ENCODE measurements around the gene FOXF2. TPM values are rescaled to one million over a fixed set of nuclear protein-coding genes. Genes with fewer than 3 reads are reported as not detected.
"Not testable (repeated sequence)": the region's sequence is repeated elsewhere in the genome, so short reads cannot be mapped to it uniquely, and the experiment has no call there.

The FOXF2 gene
- total RNA-seq, result not detected

DNA sequence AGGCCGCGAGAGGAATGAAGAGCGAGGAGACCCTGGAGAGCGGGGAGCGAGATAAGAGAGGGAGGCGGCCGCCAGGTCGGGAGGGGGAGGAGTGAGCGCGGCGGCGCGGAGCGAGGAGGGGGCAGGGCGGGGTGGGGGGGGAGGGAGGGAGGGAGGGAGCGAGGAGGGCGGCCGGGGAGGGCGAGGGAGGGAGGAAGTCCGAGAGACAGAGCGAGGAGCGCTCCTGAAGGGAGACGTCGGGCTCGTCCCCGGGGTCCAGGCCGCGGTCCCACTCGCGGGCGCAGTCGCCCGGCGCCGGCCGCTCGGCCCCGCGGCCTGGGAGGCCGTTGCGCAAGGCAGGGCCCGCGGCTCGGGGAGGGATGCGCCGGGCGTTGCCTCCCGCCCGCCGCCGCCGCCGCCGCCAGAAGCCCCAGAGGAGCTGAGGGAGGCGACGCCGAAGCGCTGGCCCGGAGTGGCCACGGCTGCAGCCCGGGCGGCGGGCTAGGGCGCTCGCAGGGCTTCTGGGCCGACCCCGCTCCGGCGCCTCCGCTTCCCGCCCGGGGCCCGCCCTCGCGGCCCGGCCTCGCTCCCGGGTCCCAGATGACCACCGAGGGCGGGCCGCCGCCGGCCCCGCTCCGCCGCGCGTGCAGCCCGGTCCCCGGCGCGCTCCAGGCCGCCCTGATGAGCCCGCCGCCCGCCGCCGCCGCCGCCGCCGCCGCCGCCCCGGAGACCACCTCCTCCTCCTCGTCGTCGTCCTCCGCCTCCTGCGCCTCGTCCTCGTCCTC is at the start of gene FOXF2:
TSS of gene FOXF2 (plus strand) at position 208 of the 764 bp plus-strand sequence. CDS start at position 580, 372 bp downstream.
- Mint-ChIP-seq H3K9me3 (no peaks in the 10 kb centered on the region), H3K27ac (peak within 1 kb of the TSS; percentile 28), H3K36me3 (no peaks in the 10 kb centered on the region), H3K27me3 (peaks cover 79% of the 10 kb centered on the region), H3K4me3 (peak within 1 kb of the TSS; percentile 69), H3K4me1 (peaks cover 14% of the 10 kb centered on the region)
- POLR2A ChIA-PET, result no interaction called here
- no peak for DNase-seq
- ATAC-seq (ENCODE audit: low read depth), result no peak

DNA sequence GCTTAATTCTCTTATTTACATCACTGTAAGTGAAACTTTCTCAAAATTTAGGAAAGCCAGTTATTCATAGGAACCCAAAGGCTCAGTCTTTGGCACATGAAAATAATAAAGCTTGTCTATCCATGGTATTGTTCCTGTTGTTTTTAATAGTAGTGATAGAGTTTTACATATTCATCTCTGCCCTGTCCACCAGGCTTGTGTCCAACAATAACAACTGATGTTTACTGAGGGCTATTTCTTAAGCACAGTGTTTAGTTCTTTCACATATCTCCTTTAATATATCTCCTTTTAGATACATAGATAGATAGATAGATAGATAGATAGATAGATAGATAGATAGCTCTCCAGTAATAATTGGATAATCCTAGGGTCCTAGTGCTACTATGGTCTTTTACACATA is 43.3 kb upstream of the FOXF2 start:
- Mint-ChIP-seq H3K4me3 (no peak overlapping the region), H3K36me3 (no peaks in the 10 kb centered on the region), H3K27me3 (peaks cover 13% of the 10 kb centered on the region), H3K9me3 (peaks cover under 1% of the 10 kb centered on the region), H3K4me1 (no peaks in the 10 kb centered on the region), H3K27ac (no peak overlapping the region)
- POLR2A ChIA-PET, result no interaction called here
- no peak for ATAC-seq (ENCODE audit: low read depth)
- no peak for DNase-seq

DNA sequence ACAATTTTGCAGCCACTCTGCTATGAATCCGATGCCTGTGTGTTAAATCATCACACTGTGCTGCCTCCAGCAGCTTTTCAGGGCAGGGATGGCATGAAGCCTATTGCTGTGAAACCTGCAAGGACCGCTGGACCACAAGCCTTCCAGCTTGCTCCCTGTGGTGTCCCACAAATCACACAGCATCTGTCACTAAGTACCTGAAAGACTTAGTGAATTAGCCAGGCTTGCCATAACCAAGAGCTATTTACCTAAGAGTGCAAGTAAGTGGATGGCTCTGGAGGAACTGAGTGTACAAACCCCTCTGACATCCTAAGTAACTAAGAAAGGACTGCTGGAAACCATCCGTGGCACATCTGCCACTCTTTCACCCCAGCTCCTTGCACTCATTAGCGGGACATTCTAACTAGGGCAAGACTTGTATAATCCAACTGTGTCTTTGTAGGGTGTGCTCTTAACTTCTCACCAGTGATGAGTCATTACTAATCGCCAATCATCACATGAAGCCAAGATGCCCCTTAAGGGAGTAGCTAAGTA is 42.8 kb upstream of the FOXF2 start:
- Mint-ChIP-seq H3K27me3 (peaks cover 13% of the 10 kb centered on the region), H3K9me3 (peaks cover 5% of the 10 kb centered on the region), H3K36me3 (no peaks in the 10 kb centered on the region), H3K4me1 (no peaks in the 10 kb centered on the region), H3K4me3 (no peak overlapping the region), H3K27ac (no peak overlapping the region)
- ATAC-seq (ENCODE audit: low read depth) (no peak), DNase-seq (no peak)
- POLR2A ChIA-PET, result no interaction called here

DNA sequence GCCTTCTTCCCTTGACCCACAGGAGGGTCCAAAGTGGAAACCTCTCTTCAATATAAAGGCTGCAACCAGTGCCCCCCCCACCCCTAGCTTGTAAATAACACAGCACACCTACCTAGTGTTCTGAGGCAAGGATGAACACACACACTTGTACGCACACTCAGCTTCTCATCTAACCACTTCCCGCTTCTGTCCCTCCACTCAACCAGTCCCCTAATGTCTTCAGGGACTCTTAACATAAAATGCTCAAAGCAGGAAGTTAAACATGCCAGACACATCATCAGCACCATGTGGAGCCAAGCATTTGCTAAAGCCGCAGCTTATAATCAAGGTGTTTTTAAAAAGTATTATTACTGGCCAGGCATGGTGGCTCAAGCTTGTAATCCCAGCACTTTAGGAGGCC is 42.2 kb upstream of the FOXF2 start:
- DNase-seq (no peak), ATAC-seq (ENCODE audit: low read depth) (no peak)
- Mint-ChIP-seq H3K4me3 (no peak overlapping the region), H3K27ac (no peak overlapping the region), H3K36me3 (no peaks in the 10 kb centered on the region), H3K9me3 (peaks cover 6% of the 10 kb centered on the region), H3K27me3 (peaks cover 8% of the 10 kb centered on the region), H3K4me1 (no peaks in the 10 kb centered on the region)
- POLR2A ChIA-PET, result no interaction called here

- Mint-ChIP-seq H3K9me3 (peaks cover 11% of the 10 kb centered on the region), H3K27ac (no peak overlapping the region), H3K36me3 (no peaks in the 10 kb centered on the region), H3K4me1 (no peaks in the 10 kb centered on the region), H3K4me3 (no peak overlapping the region), H3K27me3 (peaks cover 7% of the 10 kb centered on the region)
- ATAC-seq (ENCODE audit: low read depth) (no peak), DNase-seq (no peak)
- POLR2A ChIA-PET, result no interaction called here
Observed at GRCh38 chr6:1348675-1349074, 40.7 kb upstream of the FOXF2 start.

DNA sequence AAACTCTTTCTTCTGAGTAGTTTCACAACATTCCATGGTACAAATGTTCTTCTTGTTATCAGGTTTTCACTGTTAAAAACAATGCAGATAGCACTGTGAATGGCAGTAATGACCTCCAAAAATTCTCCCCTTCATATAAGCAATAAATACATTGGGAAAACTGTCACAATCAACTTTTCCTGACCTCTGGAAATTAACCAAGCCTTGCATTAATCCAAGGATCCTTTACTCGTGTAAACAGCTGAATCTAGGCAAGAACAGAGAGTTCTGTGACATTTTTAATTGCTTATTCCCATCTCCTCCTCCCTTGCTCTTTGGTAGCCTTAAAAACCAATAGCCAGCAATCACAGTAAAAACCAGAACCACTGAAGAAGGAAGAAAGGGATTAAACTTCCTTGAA is 39.7 kb upstream of the FOXF2 start:
- Mint-ChIP-seq H3K27me3 (peaks cover 8% of the 10 kb centered on the region), H3K4me3 (no peak overlapping the region), H3K36me3 (no peaks in the 10 kb centered on the region), H3K27ac (no peak overlapping the region), H3K9me3 (peaks cover 11% of the 10 kb centered on the region), H3K4me1 (peaks cover 4% of the 10 kb centered on the region)
- DNase-seq (no peak), ATAC-seq (ENCODE audit: low read depth) (no peak)
- POLR2A ChIA-PET, result no interaction called here

DNA sequence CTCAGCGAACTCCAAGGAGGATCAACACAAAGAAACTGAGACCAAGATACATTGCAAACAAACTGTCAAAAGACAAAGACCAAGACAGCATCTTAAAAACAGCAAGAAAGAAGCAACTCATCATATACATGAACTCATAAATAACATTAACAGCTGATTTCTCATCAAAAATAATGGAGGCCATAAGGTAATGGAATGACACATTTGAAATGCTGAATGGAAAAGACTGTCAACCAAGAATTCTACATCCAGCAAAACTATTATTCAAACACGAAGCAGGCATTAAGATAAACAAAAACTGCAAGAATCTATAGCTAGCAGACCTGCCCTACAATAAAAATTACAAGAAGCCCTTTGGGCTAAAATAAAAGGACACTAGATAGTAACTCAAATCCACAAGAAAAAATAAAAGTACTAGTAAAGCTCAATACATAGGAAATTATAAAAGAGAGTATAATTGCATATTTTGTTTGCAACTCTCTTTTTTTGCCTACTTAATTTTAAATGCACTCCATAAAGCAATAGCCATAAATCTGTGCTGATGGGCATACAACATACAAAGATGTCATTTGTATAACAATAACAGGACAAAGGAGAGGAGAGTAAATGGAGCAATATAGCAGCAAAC is 37.9 kb upstream of the FOXF2 start:
- DNase-seq (no peak), ATAC-seq (ENCODE audit: low read depth) (no peak)
- H3K4me1 Mint-ChIP-seq, result peaks cover 4% of the 10 kb centered on the region
- POLR2A ChIA-PET, result no interaction called here
- H3K4me3 Mint-ChIP-seq, result no peak overlapping the region
- H3K27ac Mint-ChIP-seq, result no peak overlapping the region
- peaks cover 8% of the 10 kb centered on the region for H3K27me3 Mint-ChIP-seq
- H3K9me3 Mint-ChIP-seq, result peaks cover 11% of the 10 kb centered on the region
- no peaks in the 10 kb centered on the region for H3K36me3 Mint-ChIP-seq

DNA sequence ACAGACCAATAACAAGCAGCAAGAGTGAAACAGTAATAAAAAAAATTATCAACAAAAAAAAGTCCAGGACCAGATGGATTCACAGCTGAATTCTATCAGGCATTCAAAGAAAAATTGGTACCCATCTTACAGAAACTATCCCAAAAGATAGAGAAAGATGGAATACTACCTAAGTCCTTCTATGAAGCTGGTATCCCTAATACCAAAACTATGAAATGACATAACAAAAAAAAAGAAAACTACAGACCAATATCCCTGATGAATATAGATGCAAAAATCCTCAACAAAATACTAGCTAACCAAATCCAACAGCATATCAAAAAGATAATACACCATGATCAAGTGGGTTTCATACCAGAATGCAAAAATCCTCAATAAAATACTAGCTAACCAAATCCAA is 34.3 kb upstream of the FOXF2 start:
- peaks cover 19% of the 10 kb centered on the region for H3K27me3 Mint-ChIP-seq
- POLR2A ChIA-PET, result interaction anchor here (0.6 kb wide), 1 partner anchor 21 kb away, joined by 3 read pairs; no protein-coding TSS in a partner anchor
- not testable (repeated sequence) for H3K4me1 Mint-ChIP-seq

GRCh38 chr6:1361717-1362116 is 27.7 kb upstream of the FOXF2 start:
- H3K4me3 Mint-ChIP-seq, POLR2A ChIA-PET: not testable (repeated sequence)

More for the DNA sequence above, 34.3 kb upstream of the FOXF2 start:
- H3K4me3 Mint-ChIP-seq; H3K36me3 Mint-ChIP-seq; H3K27ac Mint-ChIP-seq; ATAC-seq (ENCODE audit: low read depth); DNase-seq: not testable (repeated sequence)
- H3K9me3 Mint-ChIP-seq, result peaks cover 11% of the 10 kb centered on the region

GRCh38 chr6:1362643-1363042 is 26.7 kb upstream of the FOXF2 start:
- H3K4me1 Mint-ChIP-seq, result no peaks in the 10 kb centered on the region
- peaks cover 24% of the 10 kb centered on the region for H3K27me3 Mint-ChIP-seq
- no peak overlapping the region for H3K4me3 Mint-ChIP-seq
- DNase-seq (no peak), ATAC-seq (ENCODE audit: low read depth) (no peak)
- H3K9me3 Mint-ChIP-seq, result no peaks in the 10 kb centered on the region
- no peaks in the 10 kb centered on the region for H3K36me3 Mint-ChIP-seq
- no peak overlapping the region for H3K27ac Mint-ChIP-seq
- POLR2A ChIA-PET, result no interaction called here

More at GRCh38 chr6:1361717-1362116, 27.7 kb upstream of the FOXF2 start:
- ATAC-seq (ENCODE audit: low read depth); H3K9me3 Mint-ChIP-seq; H3K27ac Mint-ChIP-seq; DNase-seq; H3K4me1 Mint-ChIP-seq; H3K36me3 Mint-ChIP-seq: not testable (repeated sequence)
- peaks cover 26% of the 10 kb centered on the region for H3K27me3 Mint-ChIP-seq

DNA sequence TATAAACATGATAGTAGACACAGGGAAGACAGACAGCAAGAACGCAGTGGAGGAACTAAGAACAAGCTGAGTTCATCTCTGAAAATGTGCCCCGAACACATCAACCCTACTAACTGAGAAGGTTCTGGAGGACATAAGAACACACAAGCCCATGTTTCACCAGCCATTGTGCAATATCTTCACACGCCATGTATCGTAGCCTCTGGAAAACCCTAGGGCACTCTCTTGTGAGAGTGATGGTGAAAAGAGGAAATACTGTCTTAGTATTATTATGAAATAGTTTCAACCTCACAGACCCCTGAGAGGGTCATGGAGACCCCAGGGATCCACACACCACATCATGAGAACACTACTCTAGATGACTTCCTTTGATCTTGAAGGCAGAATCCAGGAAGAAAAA is 26.1 kb upstream of the FOXF2 start:
- POLR2A ChIA-PET, result no interaction called here
- Mint-ChIP-seq H3K27me3 (peaks cover 30% of the 10 kb centered on the region), H3K9me3 (no peaks in the 10 kb centered on the region), H3K36me3 (no peaks in the 10 kb centered on the region), H3K27ac (no peak overlapping the region), H3K4me3 (no peak overlapping the region), H3K4me1 (no peaks in the 10 kb centered on the region)
- ATAC-seq (ENCODE audit: low read depth), result no peak
- no peak for DNase-seq

DNA sequence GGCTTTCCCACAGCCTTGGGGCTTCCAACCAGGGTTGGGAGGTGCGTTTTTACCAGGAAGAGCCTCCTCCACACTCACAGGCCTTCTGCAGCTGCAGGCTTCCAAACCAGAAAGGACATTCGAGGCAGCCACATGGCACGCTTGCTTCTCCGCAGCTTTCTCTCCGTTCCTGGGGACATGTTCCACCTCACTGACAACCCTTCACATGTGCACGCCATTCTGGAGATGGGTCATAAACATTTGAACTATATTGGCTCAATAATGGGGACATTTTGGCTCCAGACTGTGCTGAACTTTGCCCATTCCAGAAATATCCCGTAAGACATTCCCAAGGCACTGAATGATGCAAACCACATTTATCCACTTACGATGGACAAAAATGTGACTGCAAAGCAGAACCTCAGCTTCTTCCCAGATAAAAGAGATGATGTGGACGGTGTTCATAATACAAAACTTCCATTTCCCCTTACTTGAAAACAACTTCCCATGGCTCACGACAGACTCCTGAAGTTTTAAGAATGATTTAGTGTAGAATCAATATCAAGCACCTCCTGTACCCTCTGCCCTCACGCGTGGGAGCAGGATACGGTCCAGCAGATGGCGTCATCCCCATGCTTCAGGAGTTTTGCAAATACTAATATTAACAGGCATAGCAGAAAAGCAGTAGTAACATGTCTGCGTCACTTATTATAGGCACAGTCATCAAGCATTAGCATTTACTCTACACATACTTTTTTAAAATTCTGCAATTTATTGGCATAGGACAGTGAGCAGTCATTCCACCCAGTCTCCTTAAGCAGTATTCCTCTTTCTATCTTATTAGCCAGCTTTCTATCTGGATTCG is 25.4 kb upstream of the FOXF2 start:
- DNase-seq (no peak), ATAC-seq (ENCODE audit: low read depth) (no peak)
- Mint-ChIP-seq H3K27me3 (peaks cover 32% of the 10 kb centered on the region), H3K36me3 (no peaks in the 10 kb centered on the region), H3K9me3 (no peaks in the 10 kb centered on the region), H3K4me3 (no peak overlapping the region), H3K4me1 (no peaks in the 10 kb centered on the region), H3K27ac (no peak overlapping the region)
- POLR2A ChIA-PET, result no interaction called here

- Mint-ChIP-seq H3K36me3 (no peaks in the 10 kb centered on the region), H3K4me1 (no peaks in the 10 kb centered on the region), H3K9me3 (no peaks in the 10 kb centered on the region), H3K4me3 (no peak overlapping the region), H3K27me3 (peaks cover 27% of the 10 kb centered on the region), H3K27ac (no peak overlapping the region)
- DNase-seq (no peak), ATAC-seq (ENCODE audit: low read depth) (no peak)
- POLR2A ChIA-PET, result no interaction called here
Observed at GRCh38 chr6:1364791-1365190, 24.6 kb upstream of the FOXF2 start.
